Heart left ventricle (tissue), 16 donors: Measurements from ENCODE around the gene HSD17B10. TPM values are rescaled to one million over a fixed set of nuclear protein-coding genes. Genes with fewer than 3 reads are reported as not detected.

Source experiments
- ATAC-seq, 4 donors: fragments of 200-7000 bp; cut with Tn5 transposase; one replicate each; pipeline ENCODE4 v1.9.1; 2020 to 2022; ENCODE audit warnings: moderate library complexity in 4 of 4, mild to moderate bottlenecking in 3 of 4, moderate number of reproducible peaks in 1 of 4
- DNase-seq, 5 donors: peaks; one replicate each; pipeline ENCODE4 v3.0.0-alpha.2; 2020
- H3K27ac ChIP-seq, 12 donors: fragments of 200-600 bp; sonication (generic) in 4 of 12; one replicate each; pipeline versions ENCODE4 v1.5.0 to v1.8.0; 2016 to 2022; ENCODE audit warnings: mild to moderate bottlenecking in 2 of 12
- H3K27me3 ChIP-seq, 9 donors: fragments of 200-600 bp; sonication (generic) in 2 of 9; one replicate each; pipeline versions ENCODE4 v1.5.1 to v1.8.0; 2016 to 2022; ENCODE audit warnings: mild to moderate bottlenecking in 3 of 9
- H3K36me3 ChIP-seq, 9 donors: fragments of 200-600 bp; sonication (generic) in 2 of 9; one replicate each; pipeline versions ENCODE4 v1.5.0 to v1.8.0; 2018 to 2022; ENCODE audit warnings: mild to moderate bottlenecking in 2 of 9
- H3K4me1 ChIP-seq, 12 donors: fragments of 200-600 bp; sonication (generic) in 4 of 12; one replicate each; pipeline versions ENCODE4 v1.5.0 to v1.8.0; 2016 to 2022; ENCODE audit warnings: mild to moderate bottlenecking in 3 of 12
- H3K4me3 ChIP-seq, 12 donors: fragments of 200-600 bp; sonication (generic) in 4 of 12; one replicate each; pipeline versions ENCODE4 v1.5.0 to v1.8.0; 2017 to 2022; ENCODE audit warnings: mild to moderate bottlenecking in 9 of 12, moderate library complexity in 4 of 12
- H3K9me3 ChIP-seq, 12 donors: fragments of 200-600 bp; sonication (generic) in 4 of 12; one replicate each; pipeline versions ENCODE4 v1.5.0 to v1.8.0; 2016 to 2022; ENCODE audit warnings: mild to moderate bottlenecking in 1 of 12
- CTCF ChIP-seq, 12 donors: fragments of 200-600 bp; sonication (generic) in 4 of 12; IDR thresholded peaks; one replicate each; pipeline versions ENCODE4 v1.5.0 to v1.8.0; 2018 to 2022; ENCODE audit warnings: antibody characterized with exemption in 12 of 12, mild to moderate bottlenecking in 5 of 12
- POLR2A ChIP-seq, 2 donors: fragments of 450-650 bp; IDR thresholded peaks; one replicate each; pipeline ENCODE4 v1.6.1; 2017; ENCODE audit warnings: antibody characterized with exemption in 2 of 2, mild to moderate bottlenecking in 2 of 2, moderate library complexity in 2 of 2
- WGBS, 4 donors: extraction: QIAGEN DNeasy Blood & Tissue Kit in 2 of 4; methylation state at CpG; one replicate each; pipeline versions ENCODE4 v1.1.5 to v1.1.7; 2013 to 2018; 5-methylcytosine and 5-hydroxymethylcytosine counted together
- intact Hi-C, 10 donors: fragments of 100-400 bp; cut with DNase I; formaldehyde crosslinking; loops; one replicate each; pipeline versions ENCODE4 v1.11.1 to v1.14.2; 2022
- polyA plus RNA-seq, 2 donors: library from polyadenylated mRNA; stranded (reverse); fragments of 200-250 nt; gene quantifications; one replicate each; pipeline ENCODE4 v1.2.3, GENCODE V29; 2013
- total RNA-seq, 9 donors: library from RNA; depleted of rRNA in 2 of 9; stranded (reverse); fragments of >200 nt in 2 of 9; fragmentation: NEBNext Ultra II Directional in 3 of 9; extraction: Animal tissue kit (Norgen Biotek cat#: 25700) in 3 of 9; gene quantifications; one replicate each; pipeline versions ENCODE4 v1.1.0 to v1.2.4, GENCODE V29; 2016 to 2023
- donor health status: ischemic (EF 13 %, LVEDD 7.1; RV severe dilation, severe dysfunction).
- donor health status: healthy with polysubstance abuse.
- donor health status: DM: no; HTN: yes; CAD: no.
- donor health status: DM: no; HTN: no; CAD: no.
- donor health status: ischemic (EF 25% LVEDD 6.9; RV normal size, moderate dysfunction).
- donor health status: ischemic (EF 25% LVEDD 5.7; RV mildly dilated, moderate dysfunction).
- donor health status: healthy.
- donor health status: DM: yes; HTN: yes; CAD: no.
- donor health status: ischemic (EF 35%, LVEDD 5.7; RV mildly dilated, moderate dysfunction).
- donor health status: nonischemic (EF 11% LVEDD 7.7; RV severe dilation, severe dysfunction).
- donor health status: DM: yes; HTN: yes; CAD: no.
- donor health status: PGD.
- donor health status: ischemic (EF 29% LVEDD 5.4; RV normal size, mild dysfunction).
- donor health status: nonischemic (EF 23%, LVEDD 6.1; RV moderate dilation, normal function).

HSD17B10 gene
- total and polyA plus RNA-seq, 11 donors = 49.7 to 169 (median 94.3) TPM

GRCh38 chrX:53438832-53439230 lies 4.7 kb upstream of the HSD17B10 start:
- DNase-seq = no peak
- WGBS, 4 donors = 62 to 82% (median 74%) methylated on average over 1 of the region's 1 CpG
- TF ChIP-seq POLR2A (IDR thresholded peaks at IDR 0.05) (no peak), CTCF (IDR thresholded peaks at IDR 0.05) (no peak)

GRCh38 chrX:53438174-53438831 lies 4.1 kb upstream of the HSD17B10 start:
- no peak for TF ChIP-seq CTCF (IDR thresholded peaks at IDR 0.05)
- TF ChIP-seq POLR2A (IDR thresholded peaks at IDR 0.05) = no peak
- 56 to 66% (median 63%) methylated on average over 5 of the region's 5 CpGs for WGBS, 4 donors
- no peak for DNase-seq
- Histone ChIP-seq H3K27me3 (peaks cover 0 to 35% (median 0%) of the 10 kb centered on the region in 9 donors), H3K27ac (no peak overlapping the region), H3K4me3 (no peak overlapping the region), H3K36me3 (no peaks in the 10 kb centered on the region), H3K9me3 (no peaks in the 10 kb centered on the region), H3K4me1 (peaks cover 0 to 42% (median 6%) of the 10 kb centered on the region in 12 donors)
- intact Hi-C loops = loop anchor here in 7 of 10 donors (5.0 to 10.0 kb wide), 3 partner anchors 121 to 154 kb away; partner anchors contain the start of gene IQSEC2 (in 2 of the 7)
- ATAC-seq = no peak

More at GRCh38 chrX:53438832-53439230, 4.7 kb upstream of the HSD17B10 start:
- Histone ChIP-seq H3K27ac (no peak overlapping the region), H3K4me3 (no peak overlapping the region), H3K4me1 (peaks cover 0 to 37% (median 4%) of the 10 kb centered on the region in 12 donors), H3K9me3 (no peaks in the 10 kb centered on the region), H3K27me3 (peaks cover 0 to 35% (median 0%) of the 10 kb centered on the region in 9 donors), H3K36me3 (no peaks in the 10 kb centered on the region)
- ATAC-seq = no peak
- intact Hi-C loops = loop anchor here in 7 of 10 donors (5.0 to 10.0 kb wide), 3 partner anchors 122 to 154 kb away; partner anchors contain the start of gene IQSEC2 (in 2 of the 7)

- Histone ChIP-seq H3K27ac (no peak overlapping the region), H3K27me3 (peaks cover 0 to 31% (median 0%) of the 10 kb centered on the region in 9 donors), H3K36me3 (peaks cover 0 to 6% (median 1%) of the 10 kb centered on the region in 9 donors), H3K9me3 (no peaks in the 10 kb centered on the region), H3K4me1 (peaks cover 0 to 42% (median 6%) of the 10 kb centered on the region in 12 donors), H3K4me3 (no peak overlapping the region)
- ATAC-seq (no peak), DNase-seq (no peak)
- intact Hi-C loops = loop anchor here in 8 of 10 donors (2.0 to 10.0 kb wide), 4 partner anchors 120 to 152 kb away; partner anchors contain the start of gene IQSEC2 (in 2 of the 8)
- TF ChIP-seq POLR2A (IDR thresholded peaks at IDR 0.05) (no peak), CTCF (IDR thresholded peaks at IDR 0.05) (no peak)
- 68 to 79% (median 75%) methylated on average over 2 of the region's 2 CpGs for WGBS, 4 donors
These were observed 3.0 kb upstream of the HSD17B10 start for GRCh38 chrX:53437206-53437605.

GRCh38 chrX:53435997-53436396 lies 1.8 kb upstream of the HSD17B10 start:
- TF ChIP-seq POLR2A (IDR thresholded peaks at IDR 0.05) (no peak), CTCF (IDR thresholded peaks at IDR 0.05) (peak; percentile 50 to 87 (median 68))
- peaks cover 0 to 27% (median 0%) of the 10 kb centered on the region in 9 donors for H3K27me3 ChIP-seq
- intact Hi-C loops = loop anchor here in 8 of 10 donors (2.0 to 10.0 kb wide), 4 partner anchors 119 to 151 kb away; partner anchors contain the start of gene IQSEC2 (in 2 of the 8)
- no peaks in the 10 kb centered on the region for H3K9me3 ChIP-seq
- no peak overlapping the region for H3K4me3 ChIP-seq
- peak in 3 of 4 donors; percentile 56 to 68 (median 67) for ATAC-seq
- H3K27ac ChIP-seq = no peak overlapping the region
- peaks cover 0 to 30% (median 5%) of the 10 kb centered on the region in 12 donors for H3K4me1 ChIP-seq
- 3 to 8% (median 6%) methylated on average over 4 of the region's 4 CpGs for WGBS, 4 donors
- DNase-seq = peak in 4 of 5 donors; percentile 26 to 64 (median 44)
- peaks cover 0 to 17% (median 12%) of the 10 kb centered on the region in 9 donors for H3K36me3 ChIP-seq
